GM12864 (cell line): ENCODE measurements around the gene MAP3K19.
"Not testable (repeated sequence)": the region's sequence is repeated elsewhere in the genome, so short reads cannot be mapped to it uniquely, and the experiment has no call there.

Source experiments
- DNase-seq: peaks from one replicate; pipeline ENCODE4 v3.0.0-alpha.2; 2011; ENCODE audit warnings: low read depth
- H3K4me3 ChIP-seq: 2 replicates; pipeline ENCODE4 v1.5.1; 2011; ENCODE audit warnings: mild to moderate bottlenecking, low read depth, low read length, control low read depth
- CTCF ChIP-seq: IDR thresholded peaks from 2 replicates; pipeline ENCODE4 v1.5.1; 2011; ENCODE audit warnings: low read depth, mild to moderate bottlenecking, moderate library complexity, low read length, control low read depth, inconsistent platforms; ENCODE audit errors: missing control alignments

Gene MAP3K19

GRCh38 chr2:135091681-135092080 lies 44.4 kb upstream of the MAP3K19 start:
- H3K4me3 ChIP-seq = no peak overlapping the region
- TF ChIP-seq CTCF = no peak
- DNase-seq = no peak

DNA sequence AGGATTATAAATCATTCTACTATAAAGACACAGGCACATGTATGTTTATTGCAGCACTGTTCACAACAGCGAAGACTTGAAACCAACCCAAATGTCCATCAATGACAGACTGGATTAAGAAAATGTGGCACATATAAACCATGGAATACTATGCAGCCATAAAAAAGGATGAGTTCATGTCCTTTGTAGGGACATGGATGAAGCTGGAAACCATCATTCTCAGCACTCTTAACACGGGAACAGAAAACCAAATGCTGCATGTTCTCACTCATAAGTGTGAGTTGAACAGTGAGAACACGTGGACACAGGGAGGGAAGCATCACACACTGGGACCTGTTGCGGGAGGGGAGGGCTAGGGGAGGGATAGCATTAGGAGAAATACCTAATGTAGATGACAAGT lies 42.4 kb upstream of the MAP3K19 start:
- not testable (repeated sequence) for DNase-seq, H3K4me3 ChIP-seq

DNA sequence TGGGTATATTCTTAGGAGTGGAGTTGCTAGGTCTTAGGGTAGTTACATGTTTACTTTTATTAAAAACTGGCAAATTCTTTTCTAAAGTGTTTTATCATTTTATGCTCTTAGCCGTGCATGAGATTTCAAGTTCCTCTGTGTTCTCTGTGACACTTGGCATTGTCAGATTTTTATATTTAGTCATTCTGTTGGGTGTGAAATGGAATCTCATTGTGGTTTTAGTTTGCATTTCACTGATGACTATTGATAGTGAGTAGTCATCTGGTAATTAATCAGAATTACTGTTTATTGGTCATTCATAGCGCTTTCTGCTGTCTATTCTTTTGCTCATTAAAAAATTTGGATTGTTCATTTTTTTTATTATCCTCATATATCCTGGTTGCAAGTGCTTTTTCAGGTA lies 39.0 kb upstream of the MAP3K19 start:
- no peak for TF ChIP-seq CTCF
- no peak overlapping the region for H3K4me3 ChIP-seq
- DNase-seq = no peak

DNA sequence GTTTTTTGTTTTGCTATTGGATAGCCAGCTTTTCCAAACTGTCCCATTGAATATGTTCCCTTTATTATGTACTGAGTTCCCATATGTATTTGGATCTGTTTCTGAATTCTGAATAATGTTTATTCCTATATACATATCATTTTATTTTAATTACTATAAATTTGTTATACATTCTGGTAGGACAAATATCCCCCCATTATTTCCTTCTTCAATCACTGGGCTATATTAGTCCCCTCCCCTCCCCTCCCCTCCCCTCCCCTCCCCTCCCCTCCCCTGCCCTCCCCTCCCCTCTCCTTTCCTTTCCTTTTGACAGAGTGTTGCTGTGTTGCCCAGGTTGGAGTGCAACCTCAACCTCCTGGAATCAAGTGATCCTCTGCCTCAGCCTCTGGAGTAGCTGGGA lies 31.2 kb upstream of the MAP3K19 start:
- no peak for TF ChIP-seq CTCF
- no peak for DNase-seq
- H3K4me3 ChIP-seq = no peak overlapping the region

- DNase-seq = no peak
- no peak for TF ChIP-seq CTCF
- H3K4me3 ChIP-seq = no peak overlapping the region
Observed at GRCh38 chr2:135076556-135076955, 29.3 kb upstream of the MAP3K19 start.

GRCh38 chr2:135074216-135074615 lies 27.0 kb upstream of the MAP3K19 start:
- DNase-seq = no peak
- TF ChIP-seq CTCF = no peak
- H3K4me3 ChIP-seq = no peak overlapping the region

GRCh38 chr2:135072125-135072997 lies 25.1 kb upstream of the MAP3K19 start:
- H3K4me3 ChIP-seq = no peak overlapping the region
- TF ChIP-seq CTCF = no peak
- no peak for DNase-seq
